Calu3 (cell line): ENCODE data around the gene CCR5. TPM values are rescaled to one million over a fixed set of nuclear protein-coding genes. Genes with fewer than 3 reads are reported as not detected.

Experiments
- BruUV-seq: library from RNA; stranded (reverse); fragments of 400-500 nt; replicated peaks from 2 replicates; lab custom pipeline; 2021; lab: Mats Ljungman, UMichigan
- CTCF ChIA-PET: fragments of 300-600 bp; sonication (Branson Sonifier 250); formaldehyde crosslinking; loops from one replicate; lab custom pipeline; 2022; ENCODE audit warnings: antibody characterized with exemption; lab: Charles Lee
- DNase-seq: peaks from one replicate; pipeline ENCODE4 v3.0.0; 2022
- H3K27ac Mint-ChIP-seq: one replicate; pipeline ENCODE4 v1.8.0; 2022; ENCODE audit warnings: mixed read lengths; ENCODE audit not compliant: unreplicated experiment
- H3K27me3 Mint-ChIP-seq: one replicate; pipeline ENCODE4 v1.8.0; 2022; ENCODE audit warnings: mixed read lengths; ENCODE audit not compliant: unreplicated experiment
- H3K36me3 Mint-ChIP-seq: one replicate; pipeline ENCODE4 v1.8.0; 2022; ENCODE audit warnings: mild to moderate bottlenecking, moderate library complexity, mixed read lengths; ENCODE audit not compliant: insufficient read depth, unreplicated experiment
- H3K4me1 Mint-ChIP-seq: one replicate; pipeline ENCODE4 v1.8.0; 2022; ENCODE audit warnings: mild to moderate bottlenecking, low read depth, mixed read lengths; ENCODE audit not compliant: unreplicated experiment
- H3K4me3 Mint-ChIP-seq: one replicate; pipeline ENCODE4 v1.8.0; 2022; ENCODE audit warnings: mild to moderate bottlenecking, low read depth, moderate library complexity, mixed read lengths; ENCODE audit not compliant: unreplicated experiment
- H3K9me3 Mint-ChIP-seq: one replicate; pipeline ENCODE4 v1.8.0; 2022; ENCODE audit warnings: low read depth, mixed read lengths; ENCODE audit not compliant: unreplicated experiment
- intact Hi-C: fragments of 100-400 bp; cut with micrococcal nuclease; formaldehyde crosslinking; loops from one replicate; pipeline ENCODE4 v1.10.0; 2022; ENCODE audit not compliant: unreplicated experiment
- total RNA-seq: library from RNA; stranded (reverse); gene quantifications from 2 replicates; pipeline ENCODE4 v1.2.3, GENCODE V29; 2022
- TF ChIP-seq, protein P1 (sequence below): fragments of 200-600 bp; IDR thresholded peaks from one replicate; pipeline ENCODE4 v1.8.0; 2022; ENCODE audit warnings: antibody characterized with exemption; ENCODE audit not compliant: unreplicated experiment

The CCR5 gene
- total RNA-seq, 1 experiment from 2014 or later: not detected

DNA sequence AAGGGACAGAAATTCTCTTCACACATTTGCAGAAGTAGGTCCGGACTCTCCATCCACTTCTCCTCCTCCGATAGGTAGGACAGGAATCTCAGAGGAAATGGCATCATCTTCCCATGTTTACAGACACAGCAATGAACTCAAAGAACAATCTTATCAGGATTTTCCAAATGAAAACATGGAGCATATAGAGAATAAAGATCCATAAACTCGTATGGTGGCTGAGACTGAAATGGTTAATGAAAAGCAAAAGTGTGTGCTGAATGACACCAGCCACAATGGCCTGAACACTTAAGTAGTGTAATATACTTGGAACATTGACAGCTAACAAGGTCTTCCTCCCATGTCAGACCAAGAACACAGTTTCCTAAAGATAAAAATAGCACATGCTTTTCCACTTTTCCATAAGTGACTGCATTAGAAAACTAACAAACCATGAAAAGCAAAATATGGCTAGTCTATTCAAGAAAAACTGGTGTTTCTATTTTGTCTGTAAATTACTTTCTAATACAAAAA, 42.1 kb downstream of the CCR5 start:
- BruUV-seq: no TSS peak
- CTCF ChIA-PET: no interaction called here
- TF ChIP-seq, protein P1, sequence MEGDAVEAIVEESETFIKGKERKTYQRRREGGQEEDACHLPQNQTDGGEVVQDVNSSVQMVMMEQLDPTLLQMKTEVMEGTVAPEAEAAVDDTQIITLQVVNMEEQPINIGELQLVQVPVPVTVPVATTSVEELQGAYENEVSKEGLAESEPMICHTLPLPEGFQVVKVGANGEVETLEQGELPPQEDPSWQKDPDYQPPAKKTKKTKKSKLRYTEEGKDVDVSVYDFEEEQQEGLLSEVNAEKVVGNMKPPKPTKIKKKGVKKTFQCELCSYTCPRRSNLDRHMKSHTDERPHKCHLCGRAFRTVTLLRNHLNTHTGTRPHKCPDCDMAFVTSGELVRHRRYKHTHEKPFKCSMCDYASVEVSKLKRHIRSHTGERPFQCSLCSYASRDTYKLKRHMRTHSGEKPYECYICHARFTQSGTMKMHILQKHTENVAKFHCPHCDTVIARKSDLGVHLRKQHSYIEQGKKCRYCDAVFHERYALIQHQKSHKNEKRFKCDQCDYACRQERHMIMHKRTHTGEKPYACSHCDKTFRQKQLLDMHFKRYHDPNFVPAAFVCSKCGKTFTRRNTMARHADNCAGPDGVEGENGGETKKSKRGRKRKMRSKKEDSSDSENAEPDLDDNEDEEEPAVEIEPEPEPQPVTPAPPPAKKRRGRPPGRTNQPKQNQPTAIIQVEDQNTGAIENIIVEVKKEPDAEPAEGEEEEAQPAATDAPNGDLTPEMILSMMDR: no peak

DNA sequence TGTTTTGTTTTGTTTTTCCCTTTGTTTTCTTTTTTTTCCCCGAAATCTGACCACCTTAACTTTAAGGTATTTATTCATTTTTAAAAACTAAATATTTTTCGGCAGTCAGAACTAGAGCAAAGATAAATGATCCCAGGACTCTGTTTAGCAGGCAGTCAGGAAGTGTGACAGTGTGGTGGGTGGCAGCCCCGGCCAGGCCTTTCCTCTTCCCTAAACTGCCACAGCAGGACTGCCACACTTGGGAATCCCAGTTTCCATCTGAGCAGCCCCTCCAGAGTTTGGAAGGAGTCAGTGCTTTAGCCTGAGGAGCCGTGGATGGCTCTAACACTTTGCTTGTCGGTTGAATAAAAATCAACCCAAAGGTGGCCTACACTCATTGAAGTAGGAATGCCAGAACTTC, 43.2 kb downstream of the CCR5 start:
- Mint-ChIP-seq H3K9me3 (no peaks in the 10 kb centered on the region), H3K36me3 (no peaks in the 10 kb centered on the region), H3K4me3 (no peak overlapping the region), H3K27ac (no peak overlapping the region), H3K4me1 (peaks cover 27% of the 10 kb centered on the region), H3K27me3 (no peaks in the 10 kb centered on the region)
- CTCF ChIA-PET: no interaction called here
- DNase-seq: no peak
- no TSS peak for BruUV-seq
- TF ChIP-seq, protein P1: no peak
- intact Hi-C loops: no loop called here

More for the DNA sequence above, 42.1 kb downstream of the CCR5 start:
- Mint-ChIP-seq H3K27me3 (no peaks in the 10 kb centered on the region), H3K4me3 (no peak overlapping the region), H3K27ac (no peak overlapping the region), H3K9me3 (no peaks in the 10 kb centered on the region), H3K36me3 (no peaks in the 10 kb centered on the region), H3K4me1 (peaks cover 27% of the 10 kb centered on the region)
- DNase-seq: no peak
- intact Hi-C loops: no loop called here

DNA sequence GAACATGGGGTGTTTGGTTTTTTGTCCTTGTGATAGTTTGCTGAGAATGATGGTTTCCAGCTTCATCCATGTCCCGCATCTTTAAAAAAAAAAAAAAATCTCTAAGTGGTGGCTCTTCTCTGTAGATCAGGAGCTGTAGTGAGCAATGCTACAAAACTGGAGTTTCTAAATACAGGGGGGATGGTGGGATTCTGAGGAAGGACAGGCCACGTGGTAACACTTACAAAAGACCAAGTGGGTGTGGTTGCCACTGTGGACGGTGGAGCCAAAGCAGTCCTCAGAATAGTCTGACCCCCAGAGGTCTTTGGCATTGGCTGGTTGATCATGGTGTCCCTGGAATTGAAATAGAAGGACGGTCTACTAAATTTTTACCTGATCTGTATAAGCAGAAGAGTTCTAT, 44.0 kb downstream of the CCR5 start:
- no peak for DNase-seq
- CTCF ChIA-PET: no interaction called here
- peaks cover 27% of the 10 kb centered on the region for H3K4me1 Mint-ChIP-seq
- intact Hi-C loops: no loop called here
- no peak overlapping the region for H3K4me3 Mint-ChIP-seq
- no peaks in the 10 kb centered on the region for H3K36me3 Mint-ChIP-seq
- no TSS peak for BruUV-seq
- no peaks in the 10 kb centered on the region for H3K27me3 Mint-ChIP-seq
- no peak overlapping the region for H3K27ac Mint-ChIP-seq
- H3K9me3 Mint-ChIP-seq: no peaks in the 10 kb centered on the region
- TF ChIP-seq, protein P1: no peak

DNA sequence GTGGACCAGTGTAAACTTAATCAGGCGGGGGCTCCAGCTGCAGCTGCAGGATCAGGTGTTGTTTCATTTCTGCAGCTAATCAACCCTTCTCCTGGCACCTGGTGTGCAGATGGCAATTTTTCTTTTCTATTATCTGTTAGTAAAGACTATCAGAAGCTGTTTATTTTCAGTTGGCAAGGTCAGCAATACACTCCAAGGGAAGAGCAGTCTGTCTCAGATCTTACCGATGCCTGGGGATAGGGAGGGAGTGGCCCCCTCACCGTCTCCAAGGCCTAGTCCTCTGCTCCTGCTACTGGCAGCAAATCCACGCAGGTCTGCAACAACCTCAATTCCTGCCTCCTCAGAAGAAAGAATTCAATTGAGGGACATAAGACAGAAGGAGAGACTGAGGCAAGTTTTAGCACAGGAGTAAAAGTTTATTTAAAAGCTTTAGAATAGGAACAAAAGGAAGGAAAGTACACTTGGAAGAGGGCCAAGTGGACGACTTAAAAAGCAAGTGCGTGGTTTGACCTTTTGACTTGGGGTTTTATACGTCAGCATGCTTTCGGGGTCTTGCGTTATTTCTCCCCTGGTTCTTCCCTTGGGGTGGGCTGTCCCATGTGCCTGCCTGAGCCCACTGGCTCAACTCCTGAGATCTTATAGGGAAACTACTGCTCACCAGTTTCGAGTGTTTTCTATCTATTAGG, 45.5 kb downstream of the CCR5 start:
- intact Hi-C loops: no loop called here
- H3K4me1 Mint-ChIP-seq: peaks cover 27% of the 10 kb centered on the region
- no peak overlapping the region for H3K4me3 Mint-ChIP-seq
- H3K9me3 Mint-ChIP-seq: no peaks in the 10 kb centered on the region
- CTCF ChIA-PET: no interaction called here
- no TSS peak for BruUV-seq
- no peaks in the 10 kb centered on the region for H3K27me3 Mint-ChIP-seq
- no peak overlapping the region for H3K27ac Mint-ChIP-seq
- no peak for DNase-seq
- no peaks in the 10 kb centered on the region for H3K36me3 Mint-ChIP-seq
- TF ChIP-seq, protein P1: no peak
